Activated CD8-positive, alpha-beta memory T cell treated with anti-CD3 and anti-CD28 coated beads, Interleukin-2, amount 50 U/mL, for 24 hours (primary cell): ENCODE data around the gene TP53AIP1.

Experiments used
- DNase-seq: peaks from one replicate; pipeline ENCODE4 v3.0.0-alpha.2; 2020; ENCODE audit errors: extremely low read depth

The TP53AIP1 gene

DNA sequence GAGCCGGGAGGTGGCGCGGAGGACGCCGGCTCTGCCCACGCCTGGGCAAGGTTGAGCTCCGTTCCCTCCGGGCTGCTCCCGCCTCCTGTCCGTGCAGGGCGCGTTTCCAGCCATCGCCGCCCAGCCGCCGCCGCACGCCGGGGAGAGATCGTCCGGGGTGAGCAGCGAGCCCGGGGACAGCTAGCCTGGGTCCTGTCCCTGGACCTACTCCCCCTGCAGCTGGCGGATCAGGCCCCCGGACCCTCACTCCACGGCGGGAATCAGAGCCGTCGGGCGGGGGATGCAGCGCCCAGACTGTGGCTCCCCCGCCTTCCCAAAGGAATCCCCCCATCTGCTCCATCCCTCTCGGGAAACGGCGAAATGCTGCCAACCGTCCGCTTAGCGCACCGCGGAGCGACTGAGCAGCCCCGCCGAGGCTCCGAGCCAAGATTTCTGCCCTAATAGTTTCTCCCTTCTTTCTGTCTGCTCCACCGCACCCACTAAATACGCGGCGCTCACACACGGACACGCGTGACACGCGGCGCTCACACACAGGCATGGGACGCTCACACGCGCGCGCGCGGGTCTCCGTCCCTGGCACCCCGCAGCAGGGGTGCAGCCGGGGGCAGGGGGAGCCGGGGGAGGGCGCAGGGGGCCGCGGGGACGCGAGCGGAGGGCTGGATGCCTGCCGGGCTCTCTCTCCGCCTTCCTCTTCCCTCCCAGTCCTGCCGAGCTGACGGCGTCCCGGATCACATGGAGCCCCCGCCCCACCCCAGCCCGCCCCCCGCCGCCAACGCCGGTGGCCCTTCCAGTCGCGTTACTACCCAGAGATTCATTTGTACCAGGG is 51.9 kb downstream of the TP53AIP1 start, which contains the start of gene KCNJ5:
Gene KCNJ5, plus strand, starts transcription at position 814 of the 826 bp plus-strand sequence. CDS start 19,918 bp downstream, outside the sequence.
- no peak for DNase-seq

GRCh38 chr11:128890216-128890542 is 52.5 kb downstream of the TP53AIP1 start:
- DNase-seq, result no peak

- DNase-seq, result no peak
Observed at GRCh38 chr11:128889657-128890213, 52.9 kb downstream of the TP53AIP1 start.

DNA sequence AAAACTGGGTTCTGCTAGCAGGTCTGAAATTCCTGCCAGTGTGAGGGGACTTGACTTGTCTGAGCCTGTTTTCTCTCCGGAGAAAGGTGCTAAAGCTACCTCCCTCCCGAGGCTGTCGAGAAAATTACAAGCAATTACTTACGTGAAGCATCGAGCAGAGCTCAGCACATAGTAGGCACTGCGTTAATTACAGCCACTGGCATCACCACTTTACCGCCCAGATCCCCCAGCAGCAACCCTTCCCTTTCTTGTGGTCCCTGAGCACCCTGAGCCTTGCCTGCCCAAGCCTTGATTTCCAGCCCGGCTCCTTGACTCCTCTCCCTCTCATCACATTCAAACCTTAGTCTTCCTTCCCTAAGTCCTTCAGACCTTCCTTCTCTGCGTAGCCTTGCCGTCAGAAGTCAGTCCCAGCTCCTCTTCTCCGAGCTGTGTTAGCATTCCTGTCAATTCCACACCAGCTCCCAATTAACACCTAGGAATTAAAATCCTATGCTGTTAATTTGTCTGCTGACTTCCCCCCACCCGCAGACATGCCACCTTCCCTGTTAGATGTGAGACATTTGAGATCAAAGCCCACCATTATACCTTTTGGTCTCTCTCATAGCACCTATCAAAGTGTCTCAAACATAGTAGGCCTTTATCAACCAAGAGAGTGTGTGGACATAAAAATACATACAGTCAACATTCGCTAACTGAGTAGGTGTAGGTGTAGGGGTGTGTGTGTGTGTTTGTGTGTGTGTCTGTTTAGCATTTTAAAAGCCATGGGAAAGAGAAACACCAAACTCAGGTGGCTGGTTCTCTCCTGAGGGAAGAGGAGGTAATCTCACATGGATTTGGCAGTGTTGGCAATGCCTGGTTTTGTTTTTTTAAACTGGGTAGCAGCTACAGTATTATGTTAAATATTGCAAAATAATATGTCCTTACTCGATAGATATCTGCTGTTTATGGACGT is 54.4 kb downstream of the TP53AIP1 start:
- DNase-seq, result no peak

DNA sequence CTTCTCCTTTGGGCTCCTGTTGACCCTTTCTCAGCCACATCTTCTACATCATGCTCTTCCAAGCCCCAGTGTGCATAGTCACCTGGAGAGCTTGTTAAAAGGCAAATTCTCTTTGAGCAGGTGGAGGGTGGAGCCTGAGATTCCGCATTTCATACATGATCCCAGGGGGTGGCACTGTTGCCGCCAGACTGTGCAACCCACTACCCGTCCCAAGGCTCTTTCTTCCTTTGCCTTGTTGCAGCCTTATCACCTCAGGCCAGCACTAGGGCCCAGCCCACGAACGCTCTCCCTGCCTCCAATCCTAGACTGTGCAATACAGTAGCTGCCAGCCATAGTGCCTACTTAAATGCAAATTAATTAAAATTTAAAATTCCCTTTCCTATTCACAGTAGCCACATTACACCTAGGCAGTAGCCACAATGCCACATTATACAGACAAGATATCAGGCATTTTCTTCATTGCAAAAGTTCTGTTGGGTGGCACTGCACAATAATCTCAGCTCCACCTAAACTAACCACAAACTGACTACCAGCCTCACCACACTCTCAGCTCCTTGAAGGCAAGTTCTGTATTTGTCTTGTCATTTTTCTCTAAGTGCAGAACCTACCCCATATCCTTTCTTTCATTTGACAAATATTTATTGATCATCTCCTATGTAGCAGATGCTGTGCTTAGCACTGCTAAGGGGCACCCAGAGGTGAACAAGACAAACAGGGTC is 56.1 kb downstream of the TP53AIP1 start:
- DNase-seq, result no peak
